Measurements from ENCODE around the gene SUPT3H. TPM values are rescaled to one million over a fixed set of nuclear protein-coding genes. Genes with fewer than 3 reads are reported as not detected.

The SUPT3H gene
- total RNA-seq, 1 donor from 2014 or later: 6.7 TPM

DNA sequence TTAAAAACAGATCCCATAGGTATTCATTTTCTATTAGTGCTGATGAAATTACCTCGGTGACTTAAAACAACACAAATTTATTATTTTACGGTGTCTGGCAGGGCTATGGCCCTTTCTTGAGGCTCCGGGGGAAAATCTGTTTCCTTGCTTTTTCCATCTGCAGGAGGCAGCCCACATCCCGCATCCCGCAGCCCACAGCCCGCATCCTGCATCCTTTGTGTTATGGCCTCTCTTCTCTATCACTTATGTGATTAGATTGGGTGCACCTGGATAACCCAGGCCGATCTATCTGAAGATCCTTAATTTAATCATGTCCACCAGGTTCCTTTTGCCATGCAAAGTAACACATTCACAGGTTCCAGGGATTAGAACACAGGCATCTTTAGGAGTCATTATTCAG is 582.4 kb downstream of the SUPT3H start:
- DNase-seq: no peak
- Histone ChIP-seq H3K4me3 (no peak overlapping the region), H3K36me3 (no peaks in the 10 kb centered on the region), H3K27ac (no peak overlapping the region), H3K27me3 (ENCODE audit: low read depth) (no peaks in the 10 kb centered on the region), H3K9me3 (no peaks in the 10 kb centered on the region), H3K4me1 (peaks cover 7% of the 10 kb centered on the region)
- intact Hi-C loops (cut with DNase I): no loop called here
- TF ChIP-seq, protein P1, sequence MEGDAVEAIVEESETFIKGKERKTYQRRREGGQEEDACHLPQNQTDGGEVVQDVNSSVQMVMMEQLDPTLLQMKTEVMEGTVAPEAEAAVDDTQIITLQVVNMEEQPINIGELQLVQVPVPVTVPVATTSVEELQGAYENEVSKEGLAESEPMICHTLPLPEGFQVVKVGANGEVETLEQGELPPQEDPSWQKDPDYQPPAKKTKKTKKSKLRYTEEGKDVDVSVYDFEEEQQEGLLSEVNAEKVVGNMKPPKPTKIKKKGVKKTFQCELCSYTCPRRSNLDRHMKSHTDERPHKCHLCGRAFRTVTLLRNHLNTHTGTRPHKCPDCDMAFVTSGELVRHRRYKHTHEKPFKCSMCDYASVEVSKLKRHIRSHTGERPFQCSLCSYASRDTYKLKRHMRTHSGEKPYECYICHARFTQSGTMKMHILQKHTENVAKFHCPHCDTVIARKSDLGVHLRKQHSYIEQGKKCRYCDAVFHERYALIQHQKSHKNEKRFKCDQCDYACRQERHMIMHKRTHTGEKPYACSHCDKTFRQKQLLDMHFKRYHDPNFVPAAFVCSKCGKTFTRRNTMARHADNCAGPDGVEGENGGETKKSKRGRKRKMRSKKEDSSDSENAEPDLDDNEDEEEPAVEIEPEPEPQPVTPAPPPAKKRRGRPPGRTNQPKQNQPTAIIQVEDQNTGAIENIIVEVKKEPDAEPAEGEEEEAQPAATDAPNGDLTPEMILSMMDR (IDR thresholded peaks at IDR 0.05): no peak
- ATAC-seq: no peak

DNA sequence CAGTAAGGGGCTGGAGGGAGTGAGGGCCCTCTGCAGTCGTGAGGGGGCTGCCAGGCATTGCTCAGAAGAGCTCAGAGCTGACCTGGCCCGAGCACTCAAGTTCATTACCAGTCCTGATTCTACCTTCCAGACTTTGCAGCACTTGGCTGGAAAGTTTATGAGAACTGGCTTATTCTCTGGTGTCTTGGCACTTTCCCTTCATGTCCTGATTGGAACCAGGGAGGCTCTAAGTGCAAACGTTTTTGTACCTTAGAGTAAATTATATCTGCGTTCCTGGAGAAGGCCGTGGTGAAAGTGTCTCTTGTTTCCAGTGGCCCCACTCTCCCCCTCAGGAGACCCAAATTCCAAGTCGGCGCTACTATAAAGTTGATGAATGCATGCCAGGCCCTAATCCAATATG is 587.9 kb downstream of the SUPT3H start:
- no peak overlapping the region for H3K4me3 ChIP-seq
- H3K9me3 ChIP-seq: no peaks in the 10 kb centered on the region
- H3K27me3 ChIP-seq (ENCODE audit: low read depth): no peaks in the 10 kb centered on the region
- peak in 1 of 2 donors; percentile 29 for ATAC-seq
- TF ChIP-seq, protein P1 (IDR thresholded peaks at IDR 0.05): no peak
- no peaks in the 10 kb centered on the region for H3K36me3 ChIP-seq
- no peak for DNase-seq
- no peaks in the 10 kb centered on the region for H3K4me1 ChIP-seq
- no peak overlapping the region for H3K27ac ChIP-seq
- intact Hi-C loops (cut with DNase I): no loop called here

DNA sequence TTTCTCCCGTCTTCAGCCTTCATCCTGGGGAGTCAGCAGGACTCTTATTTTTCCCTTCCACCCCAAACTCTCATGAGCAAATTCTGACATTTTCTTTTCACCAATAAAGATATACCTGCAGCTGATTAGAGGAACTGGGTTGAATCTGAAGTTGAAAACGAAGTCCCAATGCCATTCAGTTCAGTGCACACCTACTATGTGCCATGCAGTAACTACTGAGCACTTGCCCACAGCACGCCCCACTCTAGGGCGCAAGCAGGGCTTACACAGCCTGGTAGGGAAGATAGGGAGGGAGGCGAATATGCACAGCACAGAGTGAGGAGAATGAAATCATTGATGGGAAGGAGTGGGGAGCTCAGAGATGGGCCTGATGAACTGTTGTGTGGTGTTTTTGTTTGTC is 588.7 kb downstream of the SUPT3H start:
- no peak overlapping the region for H3K4me3 ChIP-seq
- peaks cover 4% of the 10 kb centered on the region for H3K9me3 ChIP-seq
- no peaks in the 10 kb centered on the region for H3K4me1 ChIP-seq
- intact Hi-C loops (cut with DNase I): no loop called here
- TF ChIP-seq, protein P1 (IDR thresholded peaks at IDR 0.05): no peak
- no peaks in the 10 kb centered on the region for H3K36me3 ChIP-seq
- no peaks in the 10 kb centered on the region for H3K27me3 ChIP-seq (ENCODE audit: low read depth)
- no peak overlapping the region for H3K27ac ChIP-seq
- DNase-seq: no peak
- ATAC-seq: peak in 1 of 2 donors; percentile 25

DNA sequence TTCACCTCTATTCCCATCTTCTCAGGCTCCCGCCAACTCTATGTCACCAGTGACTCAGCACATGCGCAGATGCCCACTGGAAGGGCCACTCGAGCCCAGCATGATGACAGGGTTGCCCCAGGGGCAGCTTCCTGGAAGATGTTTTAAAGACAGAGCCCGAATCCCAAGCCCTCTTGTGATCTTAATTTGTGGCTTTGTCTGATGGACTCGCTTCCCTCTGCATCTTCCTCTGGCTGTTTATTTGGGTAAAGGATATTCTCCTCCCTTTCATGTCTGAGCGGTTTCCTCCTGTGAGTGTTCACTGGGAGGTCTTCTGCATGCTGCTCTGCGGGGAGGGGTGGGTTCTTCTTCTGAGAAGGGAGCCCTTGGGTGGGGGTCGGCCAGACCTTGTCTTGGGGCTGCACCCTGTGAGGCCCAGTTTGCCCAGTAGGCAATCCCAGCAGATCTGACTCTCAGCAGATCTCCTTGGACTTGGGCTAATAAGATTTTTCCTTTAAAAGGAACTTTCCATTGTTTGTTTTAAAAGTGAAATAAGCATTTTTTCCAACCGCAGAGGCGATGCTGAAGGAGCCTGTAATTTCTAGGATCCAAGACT is 589.2 kb downstream of the SUPT3H start:
- Histone ChIP-seq H3K9me3 (peaks cover 6% of the 10 kb centered on the region), H3K36me3 (no peaks in the 10 kb centered on the region), H3K4me3 (no peak overlapping the region), H3K27ac (no peak overlapping the region), H3K4me1 (no peaks in the 10 kb centered on the region), H3K27me3 (ENCODE audit: low read depth) (no peaks in the 10 kb centered on the region)
- ATAC-seq (no peak), DNase-seq (no peak)
- TF ChIP-seq, protein P1 (IDR thresholded peaks at IDR 0.05): no peak
- intact Hi-C loops (cut with DNase I): no loop called here

DNA sequence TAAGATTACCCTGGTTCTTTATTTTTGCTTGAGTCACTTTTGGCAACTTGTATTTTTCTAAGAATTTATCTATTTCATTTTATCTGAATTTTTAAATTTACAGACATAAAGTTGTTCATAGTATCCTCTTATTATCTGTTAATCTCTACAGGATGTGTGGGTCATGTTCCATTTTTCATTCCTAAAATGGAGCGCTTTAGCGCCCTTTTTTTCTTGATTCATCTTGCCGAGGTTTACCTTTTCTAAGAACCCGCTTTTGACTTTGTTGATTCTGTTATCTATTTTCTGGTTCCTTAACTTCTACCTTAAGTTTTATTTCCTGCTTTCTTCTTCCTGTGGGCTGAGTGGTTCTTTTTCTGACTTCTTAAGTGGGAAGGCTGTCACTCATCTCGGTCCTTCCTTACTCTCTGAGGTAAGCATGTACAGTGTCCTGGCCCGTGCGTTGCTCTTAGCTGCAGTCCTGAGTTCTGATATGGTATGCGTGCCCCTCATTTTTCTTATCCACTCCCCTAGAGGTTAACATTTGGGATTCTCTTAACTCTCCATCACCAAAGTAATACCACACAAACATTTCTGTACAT is 590.4 kb downstream of the SUPT3H start:
- TF ChIP-seq, protein P1 (IDR thresholded peaks at IDR 0.05): no peak
- Histone ChIP-seq H3K36me3 (no peaks in the 10 kb centered on the region), H3K9me3 (peaks cover 6% of the 10 kb centered on the region), H3K27ac (no peak overlapping the region), H3K4me3 (no peak overlapping the region), H3K27me3 (ENCODE audit: low read depth) (no peaks in the 10 kb centered on the region), H3K4me1 (no peaks in the 10 kb centered on the region)
- DNase-seq (no peak), ATAC-seq (no peak)
- intact Hi-C loops (cut with DNase I): no loop called here
